ENCODE measurements around the gene UQCRC1.

- TF ChIP-seq, protein P1, sequence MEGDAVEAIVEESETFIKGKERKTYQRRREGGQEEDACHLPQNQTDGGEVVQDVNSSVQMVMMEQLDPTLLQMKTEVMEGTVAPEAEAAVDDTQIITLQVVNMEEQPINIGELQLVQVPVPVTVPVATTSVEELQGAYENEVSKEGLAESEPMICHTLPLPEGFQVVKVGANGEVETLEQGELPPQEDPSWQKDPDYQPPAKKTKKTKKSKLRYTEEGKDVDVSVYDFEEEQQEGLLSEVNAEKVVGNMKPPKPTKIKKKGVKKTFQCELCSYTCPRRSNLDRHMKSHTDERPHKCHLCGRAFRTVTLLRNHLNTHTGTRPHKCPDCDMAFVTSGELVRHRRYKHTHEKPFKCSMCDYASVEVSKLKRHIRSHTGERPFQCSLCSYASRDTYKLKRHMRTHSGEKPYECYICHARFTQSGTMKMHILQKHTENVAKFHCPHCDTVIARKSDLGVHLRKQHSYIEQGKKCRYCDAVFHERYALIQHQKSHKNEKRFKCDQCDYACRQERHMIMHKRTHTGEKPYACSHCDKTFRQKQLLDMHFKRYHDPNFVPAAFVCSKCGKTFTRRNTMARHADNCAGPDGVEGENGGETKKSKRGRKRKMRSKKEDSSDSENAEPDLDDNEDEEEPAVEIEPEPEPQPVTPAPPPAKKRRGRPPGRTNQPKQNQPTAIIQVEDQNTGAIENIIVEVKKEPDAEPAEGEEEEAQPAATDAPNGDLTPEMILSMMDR (conservative IDR thresholded peaks at IDR 0.05 in 1 of 2, IDR thresholded peaks at IDR 0.05 in 1 of 2; ENCODE audit: low read depth in 1 of 2, low read length in 2 of 2): no peak
- no peak for TF ChIP-seq EZH2 (IDR thresholded peaks at IDR 0.05; ENCODE audit: low read length, missing control alignments)
These were observed 12.0 kb downstream of the UQCRC1 start for GRCh38 chr3:48597408-48597800.
